ENCODE data around the gene PLXNB3.
A peak's percentile ranks its signal among the peaks of the same experiment; 100 is the strongest.
"Not testable (repeated sequence)": the region's sequence is repeated elsewhere in the genome, so short reads cannot be mapped to it uniquely, and the experiment has no call there.

Gene PLXNB3

DNA sequence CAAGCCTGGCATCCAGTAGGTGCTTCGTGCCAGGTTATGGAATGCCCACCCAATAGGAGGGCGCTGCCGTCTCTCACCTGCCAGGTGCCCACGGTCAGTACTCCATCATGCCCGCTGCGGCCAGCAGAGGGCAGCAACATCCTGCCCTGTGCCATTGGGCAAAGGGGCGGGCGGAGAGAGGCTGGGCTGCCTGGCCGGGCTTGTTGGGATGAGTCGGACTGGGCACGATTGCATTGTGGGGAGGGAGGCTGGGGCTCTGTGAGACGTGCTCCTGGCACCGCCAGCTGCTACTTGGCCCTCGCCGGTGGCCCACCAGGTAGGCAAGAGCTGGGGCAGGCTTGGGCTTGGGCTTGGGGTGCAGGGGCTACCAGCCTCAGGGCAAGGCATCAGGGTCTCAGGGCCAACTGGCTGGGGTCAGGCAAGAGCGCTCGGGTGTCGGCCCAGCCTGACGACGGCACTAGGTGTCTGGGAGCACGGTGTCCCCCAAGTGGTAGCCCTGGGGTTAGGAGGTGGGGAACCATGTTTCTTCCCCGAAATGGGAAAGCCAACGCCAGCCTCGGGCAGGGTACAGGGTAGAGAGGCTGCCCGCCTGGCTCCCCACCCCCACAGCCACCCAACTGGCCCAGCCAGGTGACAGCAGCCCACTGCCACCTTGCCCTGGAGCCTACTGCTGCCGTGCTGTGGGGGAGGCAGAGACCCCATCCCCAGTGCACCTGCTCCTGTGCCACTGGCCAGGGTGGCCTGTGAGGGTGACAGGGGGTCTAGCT lies at the start of gene PLXNB3:
Gene PLXNB3, plus strand, starts transcription at position 261 of the 767 bp plus-strand sequence. CDS start 1,287 bp downstream, outside the sequence.
- DNase-seq = peak; percentile 70

GRCh38 chrX:153714256-153714655 lies 49.8 kb upstream of the PLXNB3 start:
- no peak for DNase-seq

- no peak for DNase-seq
These were observed 46.6 kb upstream of the PLXNB3 start for GRCh38 chrX:153717445-153717844.

GRCh38 chrX:153719238-153719637 lies 44.8 kb upstream of the PLXNB3 start:
- DNase-seq = no peak

GRCh38 chrX:153719701-153720100 lies 44.3 kb upstream of the PLXNB3 start:
- no peak for DNase-seq

GRCh38 chrX:153722704-153723350 lies 41.2 kb upstream of the PLXNB3 start:
- DNase-seq = no peak

DNA sequence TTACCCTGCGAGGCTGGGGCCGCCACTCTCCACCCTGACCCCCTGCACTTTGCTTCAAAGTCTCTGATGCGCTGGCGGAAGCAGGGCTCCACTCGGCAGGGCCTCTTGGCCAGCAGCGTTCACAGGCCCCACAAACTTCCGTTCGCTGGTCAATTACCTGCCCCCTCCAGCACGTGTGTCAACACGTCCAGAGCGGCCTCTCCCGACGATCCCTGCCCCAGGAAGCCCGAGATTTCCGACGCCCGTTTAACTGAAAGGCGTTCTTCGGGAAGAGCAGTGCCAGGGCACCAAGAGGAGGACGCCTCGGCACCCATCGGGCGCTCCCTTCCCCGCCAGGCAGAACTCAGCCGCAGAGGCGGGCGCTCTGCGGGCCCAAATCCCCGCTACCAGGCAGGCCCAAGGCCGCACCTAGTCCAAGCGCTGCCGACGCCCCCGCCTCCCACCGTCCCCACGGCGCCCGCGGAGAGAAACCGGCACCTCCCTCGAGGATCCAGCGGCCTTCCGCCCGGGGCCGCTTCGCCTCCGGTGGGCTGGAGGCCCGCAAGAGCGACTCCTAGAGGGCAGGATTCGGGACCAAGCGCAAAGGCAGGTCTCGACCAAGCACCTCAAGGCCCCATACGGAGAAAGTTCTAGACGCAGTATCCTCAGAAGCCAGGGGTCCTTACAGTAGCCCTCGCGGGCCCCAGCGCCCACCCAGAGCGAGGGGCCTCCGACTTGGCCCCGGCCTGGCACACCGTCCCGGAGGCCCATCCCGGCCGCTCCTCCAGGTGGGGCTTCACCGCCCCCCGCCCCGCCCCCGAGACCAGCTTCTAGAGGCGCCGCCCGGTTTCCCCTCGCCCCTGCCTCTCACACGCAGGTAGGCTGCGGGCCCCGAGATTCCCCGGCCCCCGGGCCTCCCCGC lies 40.4 kb upstream of the PLXNB3 start:
- DNase-seq = no peak

DNA sequence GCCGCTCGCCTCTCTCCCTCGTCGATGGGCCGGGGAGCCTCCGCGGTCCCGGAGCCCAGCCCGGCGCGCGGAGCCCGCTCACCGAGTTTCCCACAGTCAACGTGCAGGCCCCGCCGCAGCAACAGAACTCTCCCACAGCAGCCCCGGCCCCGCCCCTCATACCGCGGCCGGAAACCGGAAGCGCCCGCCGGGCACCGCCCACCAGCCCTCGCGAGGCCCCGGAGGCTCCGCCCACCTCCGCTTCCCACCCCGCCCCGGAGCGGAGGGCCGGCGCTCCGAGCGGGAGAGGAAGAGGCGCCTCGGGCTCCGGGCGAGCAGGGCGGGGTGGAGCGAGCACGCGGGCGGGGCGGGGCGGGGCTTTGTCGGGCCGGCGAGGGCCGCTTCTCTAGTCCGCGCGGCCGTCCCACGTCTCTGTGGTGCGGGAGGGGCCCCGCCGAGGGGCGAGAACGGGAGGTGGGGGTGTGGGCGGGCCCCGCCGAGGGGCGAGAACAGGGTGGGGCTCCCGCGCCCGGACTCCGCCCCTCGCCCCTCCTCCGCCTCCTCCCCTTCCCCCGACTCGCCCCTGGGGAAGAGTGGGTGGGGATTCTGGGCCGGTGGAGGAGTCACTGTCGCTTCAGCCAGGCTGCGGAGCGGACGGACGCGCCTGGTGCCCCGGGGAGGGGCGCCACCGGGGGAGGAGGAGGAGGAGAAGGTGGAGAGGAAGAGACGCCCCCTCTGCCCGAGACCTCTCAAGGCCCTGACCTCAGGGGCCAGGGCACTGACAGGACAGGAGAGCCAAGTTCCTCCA lies 39.6 kb upstream of the PLXNB3 start, which contains the start of the genes ABCD1 and BCAP31:
Gene ABCD1, plus strand, starts transcription at position 605 of the 787 bp plus-strand sequence. CDS start 411 bp downstream, outside the sequence.
Gene BCAP31, minus strand, starts transcription at position 136 of the 787 bp plus-strand sequence. CDS start 1,143 bp downstream, outside the sequence.
- DNase-seq = peak; percentile 85

- DNase-seq = no peak
These were observed 38.8 kb upstream of the PLXNB3 start for GRCh38 chrX:153725039-153725831.

GRCh38 chrX:153725832-153726285 lies 38.2 kb upstream of the PLXNB3 start:
- DNase-seq = no peak

DNA sequence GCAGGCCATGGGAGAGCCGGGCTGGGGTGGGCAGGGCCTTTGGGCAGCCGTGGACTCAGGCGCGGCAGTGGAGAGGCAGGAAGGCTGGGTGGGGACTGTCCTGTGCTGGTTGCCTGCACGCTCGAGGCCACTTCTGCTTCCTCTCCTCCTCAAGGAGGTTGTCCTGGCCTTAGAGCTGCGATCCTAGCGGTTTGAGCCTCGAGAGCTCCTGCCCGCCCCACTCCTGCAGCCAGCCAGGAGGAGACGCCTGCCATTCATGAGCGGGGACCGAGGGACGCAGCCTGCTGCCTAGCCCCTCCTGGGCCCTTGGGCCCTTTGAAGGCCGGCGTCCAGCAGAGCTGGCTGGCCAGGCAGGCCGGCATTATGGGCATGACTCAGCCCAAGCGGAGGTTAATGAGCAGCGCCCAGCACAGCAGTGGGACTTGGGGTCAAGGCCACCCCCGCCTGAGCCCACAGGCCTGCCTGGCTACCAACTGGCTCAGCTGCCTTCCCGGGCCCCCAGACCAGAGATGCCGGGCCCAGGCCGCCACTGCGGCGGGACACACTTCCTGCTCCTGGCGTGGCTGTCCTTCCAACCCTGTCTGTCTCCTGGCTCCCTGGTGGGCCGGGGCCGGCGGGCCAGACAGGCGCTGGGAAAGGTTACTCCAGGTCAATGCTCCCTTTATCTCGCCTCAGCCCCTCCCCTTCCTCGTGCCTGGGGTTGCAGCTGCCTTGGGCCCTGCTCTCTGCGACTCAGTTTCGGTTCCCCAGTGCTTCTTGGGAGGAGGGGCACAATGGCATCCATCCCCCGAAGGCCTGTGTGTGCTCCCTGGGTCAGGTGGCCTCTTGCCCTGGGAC lies 37.5 kb upstream of the PLXNB3 start:
- DNase-seq = no peak

GRCh38 chrX:153727123-153727931 lies 36.7 kb upstream of the PLXNB3 start:
- no peak for DNase-seq

DNA sequence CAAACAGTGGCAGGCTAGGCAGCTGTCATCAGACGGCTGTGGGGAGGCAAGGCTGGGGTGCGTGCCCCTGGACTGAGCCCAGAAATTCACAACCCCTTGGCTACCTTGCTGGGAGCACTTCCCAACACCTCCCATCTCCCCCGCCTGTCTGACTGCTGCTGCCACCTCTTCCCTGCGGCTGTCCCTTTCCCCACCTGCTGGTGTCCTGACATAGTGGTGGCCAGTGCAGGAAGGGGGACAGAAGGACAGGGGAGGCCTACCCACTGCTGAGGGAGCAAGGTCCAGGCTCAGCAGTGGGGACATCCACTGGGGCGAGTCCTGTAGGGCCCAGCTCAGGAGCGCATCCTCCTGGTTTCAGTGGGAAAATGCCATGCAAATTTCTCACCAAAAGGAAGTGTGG lies 36.0 kb upstream of the PLXNB3 start:
- DNase-seq = no peak

DNA sequence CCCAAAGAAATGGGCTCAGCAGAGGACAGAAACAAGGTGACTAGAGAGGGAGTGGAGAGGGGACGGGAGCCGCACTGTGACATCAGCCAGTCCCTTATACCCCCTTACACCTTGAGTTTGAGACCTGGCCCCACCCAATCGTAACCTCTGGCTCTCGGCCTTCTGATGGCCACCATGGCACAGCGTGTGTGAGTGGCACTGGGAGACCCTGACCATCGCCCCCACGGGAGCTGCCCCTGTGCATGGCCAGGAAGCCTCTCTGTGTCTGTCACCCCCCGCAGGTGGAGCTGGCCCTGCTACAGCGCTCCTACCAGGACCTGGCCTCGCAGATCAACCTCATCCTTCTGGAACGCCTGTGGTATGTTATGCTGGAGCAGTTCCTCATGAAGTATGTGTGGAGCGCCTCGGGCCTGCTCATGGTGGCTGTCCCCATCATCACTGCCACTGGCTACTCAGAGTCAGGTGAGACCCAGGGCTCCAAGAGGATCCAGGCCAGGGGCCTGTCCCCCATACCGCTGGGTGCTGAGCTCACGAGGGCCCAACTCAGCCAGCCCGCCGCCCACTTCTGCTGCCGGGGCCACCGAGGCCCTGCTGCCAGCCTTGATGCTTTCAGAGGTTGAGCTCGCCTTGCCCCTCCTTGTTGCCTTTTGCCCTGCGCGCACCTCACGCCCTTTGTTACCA lies 35.0 kb upstream of the PLXNB3 start:
- no peak for DNase-seq

- DNase-seq = not testable (repeated sequence)
These were observed 33.9 kb upstream of the PLXNB3 start for GRCh38 chrX:153730115-153730514.

DNA sequence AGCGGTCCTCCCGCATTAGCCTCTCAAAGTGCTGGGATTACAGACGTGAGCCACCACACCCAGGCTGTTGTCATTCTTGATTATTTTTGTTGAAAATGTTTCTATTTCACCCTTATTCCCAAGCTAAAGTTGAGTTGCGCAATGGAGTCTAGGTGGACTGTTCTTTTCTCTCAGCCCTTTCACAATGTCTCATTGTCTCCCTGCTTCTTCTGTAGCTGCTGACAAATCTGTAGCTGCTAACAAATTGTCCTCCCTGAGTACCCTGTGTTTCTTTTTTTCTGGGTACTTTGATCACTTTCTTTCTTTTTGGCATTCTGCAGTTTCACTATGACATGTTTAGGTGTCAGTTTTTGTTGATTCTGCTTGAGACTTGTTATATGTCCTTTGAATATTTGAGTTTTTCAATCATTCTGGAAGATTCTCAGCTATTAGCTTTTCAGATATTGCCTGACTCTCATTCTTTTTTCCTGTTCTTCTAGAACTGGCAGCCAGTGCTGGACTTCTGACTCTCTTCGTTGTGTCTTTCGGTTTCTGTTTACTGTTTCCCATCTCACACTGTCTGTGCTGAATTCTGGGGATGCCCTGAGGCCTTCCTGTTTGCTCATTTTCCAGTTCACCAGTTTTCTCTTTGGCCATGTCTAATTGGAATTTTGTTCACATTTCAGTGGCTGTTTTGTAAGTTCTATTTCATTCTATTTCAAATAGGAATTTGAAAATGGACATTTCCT lies 32.8 kb upstream of the PLXNB3 start:
- DNase-seq = no peak

- no peak for DNase-seq
These were observed 32.2 kb upstream of the PLXNB3 start for GRCh38 chrX:153731845-153732215.

DNA sequence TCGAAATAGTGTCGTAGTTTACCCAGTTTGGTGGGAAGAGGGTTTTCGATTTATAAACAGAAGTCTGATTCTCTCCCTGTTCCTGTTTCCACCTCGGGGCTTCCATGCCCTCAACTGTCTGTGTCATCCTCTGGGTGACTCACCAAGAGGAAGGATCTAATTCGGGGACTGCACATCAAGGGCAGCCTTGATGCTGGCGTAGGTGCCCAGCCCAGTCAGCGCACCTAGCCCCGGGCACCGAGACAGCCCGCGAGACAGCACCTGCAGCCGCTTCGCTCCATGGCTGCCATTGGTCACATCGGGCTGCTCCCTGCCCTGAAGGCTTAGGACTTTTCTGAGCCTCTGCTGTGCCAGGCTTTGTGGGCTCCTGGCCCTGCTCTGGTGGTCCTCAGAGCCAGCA lies 31.6 kb upstream of the PLXNB3 start:
- DNase-seq = no peak

Measured in NCI-H1048 (cell line).